GM18951 (cell line): ENCODE results near the gene CCDC121.
"Not testable (repeated sequence)": the region's sequence is repeated elsewhere in the genome, so short reads cannot be mapped to it uniquely, and the experiment has no call there.

ENCODE experiments used
- POLR2A ChIP-seq: IDR thresholded peaks from 4 replicates; pipeline ENCODE4 v1.6.1; 2011; ENCODE audit warnings: mild to moderate bottlenecking; ENCODE audit not compliant: insufficient read length, insufficient read depth; ENCODE audit errors: extremely low read depth
- in situ Hi-C: fragments of 300-500 bp; cut with MboI; formaldehyde crosslinking; loops from one replicate; pipeline ENCODE4 v1.12.0; 2022; ENCODE audit warnings: low sequenced_read_pairs, mixed read lengths, inconsistent platforms; ENCODE audit not compliant: unreplicated experiment

Gene CCDC121

DNA sequence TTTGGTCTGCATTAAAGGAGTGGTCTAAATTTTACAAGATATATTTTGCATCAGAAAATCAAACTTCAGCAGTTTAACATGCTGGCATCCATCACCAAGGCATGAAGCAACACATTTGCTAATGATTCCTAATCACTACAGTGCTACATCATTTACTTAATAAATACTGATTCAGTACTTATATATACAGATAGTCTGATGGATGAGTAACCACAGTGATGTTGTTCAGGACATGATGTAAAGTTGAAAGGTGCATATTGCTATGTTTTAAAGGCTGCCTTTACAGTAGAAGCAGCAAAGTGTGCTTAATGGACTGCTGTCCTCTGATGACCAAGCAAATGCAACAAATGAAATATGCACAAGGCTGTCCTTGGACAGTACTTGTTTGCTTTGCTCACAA is 23.5 kb upstream of the CCDC121 start:
- in situ Hi-C loops = no loop called here
- no peak for TF ChIP-seq POLR2A

DNA sequence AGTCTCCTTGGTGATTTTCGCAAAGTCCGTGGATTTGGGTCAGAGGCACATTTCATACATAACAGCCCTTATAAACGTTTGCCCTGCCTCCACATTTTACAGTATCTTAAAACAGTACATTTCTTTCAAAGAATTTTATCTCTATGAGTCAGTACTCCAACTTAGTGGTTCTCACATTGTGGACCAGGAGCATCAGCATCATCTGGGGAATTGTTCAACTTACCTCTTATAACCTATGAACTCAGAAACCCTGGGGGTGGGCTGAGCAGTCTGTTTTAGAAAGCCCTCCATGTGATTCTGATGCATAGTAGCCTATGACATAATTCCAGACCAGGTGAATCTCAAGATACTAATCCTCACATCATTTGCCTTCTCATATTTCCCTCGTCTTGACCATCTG is 22.2 kb upstream of the CCDC121 start:
- in situ Hi-C loops = no loop called here

DNA sequence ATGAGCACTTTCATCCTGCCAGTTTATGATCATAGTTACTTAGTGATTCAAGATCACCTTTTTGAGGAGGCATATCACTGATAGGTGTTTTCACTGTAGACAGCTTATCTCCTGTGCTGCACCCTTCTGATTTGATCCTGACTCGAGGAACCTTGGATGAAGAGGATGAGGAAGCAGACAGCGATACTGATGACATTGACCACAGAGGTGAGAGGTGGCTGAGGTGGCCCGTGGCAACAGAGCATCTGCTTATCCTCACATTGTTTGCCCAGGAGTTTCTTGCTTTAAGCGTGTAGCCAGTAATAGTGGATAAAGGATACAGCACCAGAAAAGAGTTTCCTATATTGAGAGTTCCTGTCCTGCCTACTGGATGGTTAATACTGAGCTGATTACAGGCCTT is 18.9 kb upstream of the CCDC121 start:
- in situ Hi-C loops = no loop called here
- no peak for TF ChIP-seq POLR2A

More for the DNA sequence above, 22.2 kb upstream of the CCDC121 start:
- TF ChIP-seq POLR2A = no peak

DNA sequence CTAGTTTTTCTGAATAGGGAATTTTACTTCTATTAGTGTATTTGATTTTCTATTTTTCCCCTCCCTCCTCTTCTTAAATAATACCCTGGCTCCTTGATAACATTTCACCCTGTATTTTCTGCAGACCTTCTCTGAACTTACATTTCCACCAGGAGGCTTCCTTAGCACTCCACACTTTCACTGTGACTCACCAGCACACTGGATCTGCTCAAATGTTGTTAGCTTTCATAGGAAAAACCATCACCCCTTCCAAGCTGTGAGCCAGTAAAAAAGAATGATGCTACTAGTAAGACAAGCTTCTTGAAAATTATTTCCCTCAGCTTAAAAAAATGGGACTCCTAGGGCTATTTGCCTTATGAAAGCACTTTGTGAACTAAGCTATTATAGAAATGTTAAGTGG is 18.5 kb upstream of the CCDC121 start:
- in situ Hi-C loops = no loop called here
- TF ChIP-seq POLR2A = no peak

DNA sequence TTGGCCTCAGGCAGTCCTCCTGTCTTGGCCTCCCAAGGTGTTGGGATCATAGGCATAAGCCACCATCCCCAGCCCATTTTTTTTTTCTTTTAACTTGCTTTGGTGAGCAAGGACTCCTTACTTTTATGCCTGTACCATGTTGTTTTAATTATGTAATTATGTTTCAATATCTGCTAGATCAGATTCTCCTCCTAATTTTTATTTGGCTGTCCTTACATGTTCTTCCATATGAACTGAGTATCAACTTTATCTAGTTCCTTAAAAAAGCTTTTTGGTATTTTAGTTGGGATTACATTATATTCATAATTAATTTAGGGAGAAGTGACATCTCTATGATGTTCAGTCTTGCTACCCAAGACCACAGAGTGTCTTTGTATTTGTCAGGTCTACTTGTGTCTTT is 16.4 kb upstream of the CCDC121 start:
- TF ChIP-seq POLR2A = no peak
- in situ Hi-C loops = no loop called here

DNA sequence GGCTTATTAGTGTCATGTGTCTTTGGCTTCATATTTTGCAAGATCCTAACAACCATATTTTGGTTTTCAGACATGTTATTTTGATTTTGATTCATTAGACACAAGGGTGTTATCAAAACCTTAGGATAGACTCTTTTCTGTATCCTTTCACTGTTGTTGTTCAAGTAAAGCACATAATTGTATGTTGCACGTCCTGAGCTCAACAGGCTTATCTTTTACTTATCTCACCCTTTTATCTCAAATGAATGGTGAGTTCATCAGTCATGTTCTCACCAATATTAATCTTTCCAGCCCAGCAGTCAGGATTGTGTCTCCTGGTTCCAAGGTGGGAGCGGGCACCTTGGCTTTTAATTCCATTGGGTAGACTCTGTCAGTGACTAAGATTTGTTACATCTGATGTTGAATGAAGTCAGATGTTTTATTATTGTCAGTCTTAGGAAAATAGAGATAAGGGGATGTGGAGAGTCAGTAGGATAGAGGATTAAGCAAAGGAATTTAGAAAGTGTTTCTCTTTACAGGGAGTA is 12.0 kb upstream of the CCDC121 start:
- no peak for TF ChIP-seq POLR2A

DNA sequence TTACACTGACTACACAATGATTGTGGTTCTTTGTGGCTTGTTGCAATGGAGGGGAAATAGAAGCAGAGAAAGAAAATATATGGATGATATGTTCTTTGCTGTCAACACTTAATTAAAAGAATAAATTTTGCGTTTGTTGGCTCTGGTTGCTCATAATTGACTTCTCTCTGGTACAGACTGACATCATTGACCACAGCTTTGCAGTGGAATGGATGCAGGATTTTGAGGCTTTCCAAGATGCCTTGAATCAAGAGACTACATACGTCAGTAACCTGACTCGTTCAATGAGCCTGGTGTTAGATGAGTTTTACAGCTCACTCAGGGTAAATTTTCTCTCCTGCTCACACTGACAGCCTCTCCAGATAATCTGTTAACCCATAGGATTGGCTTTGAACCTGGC is 9.9 kb upstream of the CCDC121 start:
- in situ Hi-C loops = no loop called here
- TF ChIP-seq POLR2A = no peak

More for the DNA sequence above, 12.0 kb upstream of the CCDC121 start:
- in situ Hi-C loops = no loop called here

DNA sequence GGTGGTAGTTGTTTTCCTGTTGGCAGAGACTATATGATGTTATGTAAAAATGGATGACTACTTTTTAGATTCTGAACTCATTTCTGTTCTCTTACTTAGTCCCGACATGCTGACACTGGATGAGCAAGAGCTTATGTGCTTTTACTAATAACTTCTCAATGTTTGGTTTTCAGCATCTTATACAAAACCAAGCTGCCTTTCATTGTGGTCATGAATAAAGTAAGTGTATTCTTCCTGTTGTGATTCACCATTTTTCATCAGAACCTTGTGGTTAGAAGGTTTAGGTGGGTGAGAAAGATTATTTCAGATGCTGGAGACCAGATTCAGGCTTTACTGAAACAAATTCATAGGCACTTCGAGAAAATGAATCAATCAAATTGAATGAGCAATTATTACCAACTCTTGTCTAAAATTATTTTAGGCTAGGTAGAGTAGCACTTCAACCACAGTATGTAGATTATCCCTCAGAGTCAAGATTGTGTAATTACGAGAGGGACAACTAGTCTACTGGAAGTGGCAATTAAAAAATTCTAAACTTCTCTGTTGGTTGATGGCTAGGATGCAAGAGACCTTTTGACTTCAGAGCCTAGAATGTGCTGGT is 9.3 kb upstream of the CCDC121 start:
- in situ Hi-C loops = no loop called here
- TF ChIP-seq POLR2A = no peak

DNA sequence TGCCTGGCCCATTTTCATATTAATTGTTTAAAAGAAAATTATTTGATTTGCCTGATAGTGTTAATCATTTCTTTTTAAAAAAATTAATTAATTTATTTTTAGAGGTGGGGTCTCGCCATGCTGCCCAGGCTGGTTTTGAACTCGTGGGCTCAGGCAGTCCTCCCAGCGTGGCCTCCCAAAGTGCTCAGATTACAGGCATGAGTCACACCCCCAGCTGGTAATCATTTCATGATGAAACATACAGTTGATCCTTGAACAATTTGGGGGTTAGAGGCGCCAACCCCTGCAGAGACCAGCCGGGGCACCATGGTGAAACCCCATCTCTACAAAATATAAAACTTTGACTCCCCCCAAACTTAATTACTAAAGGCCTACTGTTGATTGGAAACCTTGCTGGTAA is 8.0 kb upstream of the CCDC121 start:
- in situ Hi-C loops = no loop called here
- TF ChIP-seq POLR2A = no peak

DNA sequence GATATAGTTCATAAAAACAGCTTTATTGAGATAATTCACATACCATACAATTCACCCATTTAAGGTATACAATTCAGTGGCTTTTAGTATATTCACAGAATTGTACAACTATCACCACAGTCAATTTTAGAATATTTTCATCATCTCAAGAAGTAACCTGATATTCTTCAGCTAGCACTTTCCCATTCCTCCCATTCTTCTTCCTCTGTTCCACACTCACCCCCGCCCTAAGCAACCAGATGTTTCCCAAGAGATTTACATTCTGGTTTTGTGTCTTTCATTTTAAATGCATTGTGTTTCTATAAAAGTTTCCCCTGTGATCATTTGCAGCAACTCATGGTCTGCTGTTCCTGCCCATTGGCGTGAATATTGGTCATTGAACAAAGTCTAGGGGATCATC is 5.5 kb upstream of the CCDC121 start:
- TF ChIP-seq POLR2A = no peak
- in situ Hi-C loops = no loop called here

DNA sequence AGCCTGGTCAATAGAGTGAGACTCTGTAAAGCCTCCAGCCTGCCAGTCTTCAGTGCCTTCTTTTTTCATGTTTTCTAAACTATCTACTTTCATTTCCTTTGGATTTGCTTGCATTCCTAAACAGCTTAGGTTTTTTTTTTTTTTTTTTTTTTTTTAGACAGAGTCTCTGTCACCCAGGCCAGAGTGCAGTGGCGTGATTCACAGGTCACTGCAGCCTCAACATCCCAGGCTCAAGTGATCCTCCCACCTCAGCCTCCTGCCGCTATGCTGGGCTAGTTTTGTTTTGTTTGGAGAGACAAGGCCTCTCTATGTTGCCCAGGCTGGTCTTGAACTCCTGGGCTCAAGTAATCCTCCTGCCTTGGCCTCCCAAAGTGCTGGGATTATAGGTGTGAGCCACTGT is 1.4 kb upstream of the CCDC121 start:
- in situ Hi-C loops = not testable (repeated sequence)

DNA sequence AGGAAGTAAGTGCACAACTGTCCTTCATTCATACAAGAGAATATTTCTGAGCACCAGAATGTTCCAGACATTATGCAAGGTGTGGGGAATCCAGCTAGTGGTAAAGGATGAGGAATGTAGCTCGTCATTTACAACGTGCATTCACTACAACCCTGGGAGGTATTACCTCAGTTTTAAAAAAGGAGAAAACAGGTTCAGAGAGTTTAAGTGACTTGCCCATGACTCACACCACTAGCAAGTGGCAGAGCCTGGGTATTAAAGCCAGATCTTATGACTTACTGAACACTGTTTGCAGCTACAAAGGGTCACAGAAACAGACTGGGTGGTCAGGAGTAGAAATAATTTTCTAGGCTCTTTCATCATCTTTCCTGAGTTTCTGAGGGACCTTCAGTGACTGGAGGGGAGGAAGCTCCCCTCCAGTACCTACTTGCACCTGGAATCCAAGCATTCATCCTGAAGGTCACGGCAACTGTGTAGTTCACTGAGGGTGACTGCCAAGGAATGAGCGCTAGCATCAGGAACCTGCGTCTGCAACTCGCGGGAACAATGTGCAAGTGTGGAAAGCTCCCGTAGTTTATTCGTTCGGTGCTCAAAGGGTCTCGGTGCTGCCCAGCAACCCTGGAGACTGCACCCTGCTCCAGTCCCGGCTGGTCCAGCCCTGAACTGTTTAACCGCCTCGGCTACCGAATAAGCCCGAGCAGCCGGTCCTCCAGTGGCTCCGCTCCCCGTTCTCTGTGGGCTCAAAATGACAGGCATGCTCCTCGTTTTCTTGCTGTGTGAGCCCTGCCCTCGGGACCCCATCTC is 647 bp downstream of the CCDC121 start:
- no peak for TF ChIP-seq POLR2A
- in situ Hi-C loops = no loop called here

DNA sequence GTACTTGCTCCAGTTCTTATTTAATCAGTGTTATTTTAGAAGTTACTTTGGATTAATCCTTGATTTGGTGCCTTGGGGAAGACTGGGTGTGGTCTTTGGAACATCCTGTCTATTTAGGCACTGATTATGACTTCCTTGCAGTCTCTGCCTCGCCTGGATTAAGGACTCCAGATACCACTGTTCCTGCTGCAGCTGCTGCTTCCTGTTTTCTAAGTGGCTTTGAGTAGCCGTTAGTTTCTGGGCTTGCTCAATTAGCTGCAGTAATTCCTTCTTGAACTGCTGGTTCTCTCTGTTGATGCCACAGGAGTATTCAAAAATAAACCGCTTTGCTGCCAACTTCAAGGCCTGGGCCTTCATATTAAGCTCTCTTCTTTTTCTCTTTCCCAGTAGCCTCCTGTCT is 1.9 kb downstream of the CCDC121 start:
- in situ Hi-C loops = not testable (repeated sequence)

DNA sequence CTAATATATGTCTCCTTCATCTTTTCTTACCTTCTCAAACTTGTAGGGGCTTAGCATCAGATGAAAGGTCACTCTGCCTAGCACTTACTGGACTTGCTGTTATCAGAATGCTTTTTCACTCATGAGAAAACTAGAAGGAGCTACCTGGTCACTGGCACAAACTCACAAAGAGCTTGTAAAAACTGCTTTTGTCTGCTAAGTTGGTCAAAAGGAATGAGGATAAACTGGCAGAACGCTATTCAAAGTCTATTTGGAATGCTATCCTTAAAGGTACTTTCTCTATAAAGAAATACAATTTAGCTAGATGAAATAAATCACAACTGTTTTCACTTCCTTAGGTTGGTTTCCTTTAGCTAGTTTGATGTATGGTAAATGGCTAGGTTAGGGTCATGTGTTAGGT is 2.5 kb downstream of the CCDC121 start:
- in situ Hi-C loops = not testable (repeated sequence)

DNA sequence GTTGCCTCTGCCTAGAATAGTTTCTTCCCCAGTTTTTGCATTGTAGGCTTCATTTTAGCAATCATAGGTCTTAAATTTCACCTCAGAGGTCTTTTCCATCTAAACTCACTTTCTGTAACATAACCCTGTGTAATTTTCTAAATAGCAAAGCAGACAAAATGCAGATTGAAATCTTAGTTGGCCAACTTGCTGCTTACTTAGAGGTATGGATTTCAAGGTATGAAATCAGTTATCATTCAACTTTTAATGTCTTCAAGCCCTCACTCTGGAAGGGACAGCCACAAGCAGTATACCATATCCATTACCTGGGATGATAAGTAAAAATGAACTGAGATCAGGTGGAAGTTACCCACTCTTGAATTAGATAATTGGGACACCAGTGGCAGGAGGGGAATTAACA is 3.9 kb downstream of the CCDC121 start:
- in situ Hi-C loops = no loop called here
- no peak for TF ChIP-seq POLR2A

DNA sequence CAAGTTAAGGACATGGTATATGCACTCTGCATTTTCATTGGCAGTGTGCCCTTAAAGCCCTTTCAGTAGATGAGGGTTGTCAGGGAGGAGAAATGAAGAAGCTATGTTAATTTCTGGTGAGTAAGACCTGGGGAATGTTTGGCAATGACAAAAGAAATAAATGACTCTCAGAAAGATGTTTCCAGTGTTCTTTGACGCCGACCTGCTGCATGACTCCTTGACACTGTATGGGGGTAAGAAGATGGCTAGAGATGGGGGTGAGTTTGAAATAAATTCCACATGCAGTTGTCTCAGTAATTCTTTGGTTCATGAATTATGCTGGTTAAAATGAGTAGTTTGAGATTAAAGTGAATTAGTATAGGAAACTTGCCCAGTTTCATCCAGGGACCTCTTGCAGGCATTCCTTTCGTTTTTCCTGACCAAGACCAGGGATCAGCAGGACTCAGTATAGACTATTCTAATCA is 5.9 kb downstream of the CCDC121 start:
- in situ Hi-C loops = no loop called here
- TF ChIP-seq POLR2A = no peak
